CD4-positive, alpha-beta T cell (primary cell): Measurements from ENCODE around the gene B3GALT5. TPM values are rescaled to one million over a fixed set of nuclear protein-coding genes. Genes with fewer than 3 reads are reported as not detected.

Source experiments
- ATAC-seq: fragments of 200-7000 bp; cut with Tn5 transposase; one replicate; pipeline ENCODE4 v1.10.0; 2022; ENCODE audit warnings: mild to moderate bottlenecking; ENCODE audit not compliant: poor library complexity
- CTCF ChIA-PET: fragments of 350-600 bp; sonication (Branson Sonifier 250); formaldehyde crosslinking; loops from one replicate; lab custom pipeline; 2021; ENCODE audit warnings: antibody characterized with exemption, inconsistent platforms; lab: Charles Lee
- POLR2A ChIA-PET: fragments of 350-600 bp; sonication (Branson Sonifier 250); formaldehyde crosslinking; loops from one replicate; lab custom pipeline; 2021; ENCODE audit warnings: antibody characterized with exemption, inconsistent platforms; lab: Charles Lee
- DNase-seq, 14 experiments: peaks; one replicate each; pipeline ENCODE4 v3.0.0-alpha.2; 2013 to 2020; ENCODE audit warnings: mixed read lengths in 2 of 14
- H3K27ac ChIP-seq, 2 donors: one replicate each; pipeline versions ENCODE4 v1.5.1 to v1.7.0; 2013; ENCODE audit warnings: low read length in 2 of 2, low read depth in 1 of 2, mild to moderate bottlenecking in 1 of 2
- H3K27me3 ChIP-seq, 2 experiments: 1 replicate in 1 of 2; 2 replicates in 1 of 2; pipeline versions ENCODE4 v1.6.1 to v1.7.0; 2013; ENCODE audit warnings: low read length in 2 of 2, control low read depth in 1 of 2, mild to moderate bottlenecking in 1 of 2, moderate library complexity in 1 of 2; ENCODE audit not compliant: insufficient read depth in 2 of 2, control insufficient read depth in 1 of 2
- H3K36me3 ChIP-seq: one replicate; pipeline ENCODE4 v1.6.1; 2013; ENCODE audit warnings: low read length, control low read depth; ENCODE audit not compliant: insufficient read depth
- H3K4me1 ChIP-seq: one replicate; pipeline ENCODE4 v1.6.1; 2013; ENCODE audit warnings: low read length, control low read depth; ENCODE audit not compliant: insufficient read depth
- H3K4me3 ChIP-seq: one replicate; pipeline ENCODE4 v1.5.1; 2013; ENCODE audit warnings: mild to moderate bottlenecking, low read length, moderate library complexity
- H3K9me3 ChIP-seq, 2 experiments: 1 replicate in 1 of 2; 2 replicates in 1 of 2; pipeline versions ENCODE4 v1.6.1 to v1.7.0; 2013; ENCODE audit warnings: low read length in 2 of 2, mild to moderate bottlenecking in 2 of 2, control low read depth in 1 of 2, moderate library complexity in 1 of 2; ENCODE audit not compliant: control insufficient read depth in 1 of 2, insufficient read depth in 1 of 2
- H3K27ac Mint-ChIP-seq: one replicate; pipeline ENCODE4 v1.8.0; 2020; ENCODE audit warnings: mixed read lengths
- H3K27me3 Mint-ChIP-seq: one replicate; pipeline ENCODE4 v1.8.0; 2021; ENCODE audit warnings: mixed read lengths
- H3K36me3 Mint-ChIP-seq: one replicate; pipeline ENCODE4 v1.8.0; 2021; ENCODE audit warnings: low read depth, mixed read lengths
- H3K4me1 Mint-ChIP-seq: one replicate; pipeline ENCODE4 v1.8.0; 2021; ENCODE audit warnings: low read depth, mixed read lengths
- H3K4me3 Mint-ChIP-seq: one replicate; pipeline ENCODE4 v1.8.0; 2020; ENCODE audit warnings: mild to moderate bottlenecking, mixed read lengths
- H3K9me3 Mint-ChIP-seq: one replicate; pipeline ENCODE4 v1.8.0; 2020; ENCODE audit warnings: mixed read lengths
- CTCF ChIP-seq: fragments of 200-600 bp; IDR thresholded peaks from one replicate; pipeline ENCODE4 v1.8.0; 2022; ENCODE audit warnings: antibody characterized with exemption, mild to moderate bottlenecking
- intact Hi-C, 2 experiments: fragments of 100-400 bp; cut with DNase I in 1 of 2; cut with micrococcal nuclease in 1 of 2; formaldehyde crosslinking; loops; one replicate each; pipeline versions ENCODE4 v1.15.1 to v1.9.0; 2023 to 2025; cut with DNase I, micrococcal nuclease
- total RNA-seq, 174 experiments: library from RNA in 2 of 174; stranded (reverse) in 2 of 174; gene quantifications; one replicate each; pipeline ENCODE4 v1.2.3 and lab custom pipeline; 2021 to 2026

B3GALT5 gene
- total RNA-seq, 2 experiments from 2014 or later, result not detected

DNA sequence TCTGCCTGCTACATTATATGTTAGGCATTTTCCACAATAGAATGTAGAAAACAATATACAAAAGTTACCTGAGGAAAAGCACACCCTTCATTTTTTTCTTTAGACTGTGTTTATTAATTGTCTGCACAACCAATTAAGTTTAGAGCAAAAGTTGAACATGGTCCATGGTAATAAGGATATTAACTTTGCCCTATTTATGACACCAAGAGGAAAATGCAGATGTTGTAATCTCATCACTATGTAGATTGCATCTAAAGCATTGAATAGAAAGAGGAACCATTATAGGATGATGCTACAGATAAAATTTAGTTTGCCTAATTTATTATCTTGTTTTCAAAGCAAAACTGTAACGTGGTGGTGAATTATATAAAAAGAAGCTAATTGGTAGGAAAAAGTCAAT lies 72.5 kb downstream of the B3GALT5 start:
- Mint-ChIP-seq H3K4me1 (no peaks in the 10 kb centered on the region), H3K4me3 (no peak overlapping the region), H3K27me3 (no peaks in the 10 kb centered on the region), H3K27ac (no peak overlapping the region), H3K9me3 (peaks cover 5% of the 10 kb centered on the region), H3K36me3 (no peaks in the 10 kb centered on the region)
- peaks cover 0 to 5% of the 10 kb centered on the region in 2 experiments for H3K27me3 ChIP-seq
- H3K36me3 ChIP-seq, result no peaks in the 10 kb centered on the region
- DNase-seq (no peak), ATAC-seq (no peak)
- ChIA-PET CTCF (no interaction called here), POLR2A (no interaction called here)
- no peaks in the 10 kb centered on the region for H3K4me1 ChIP-seq
- no peak for TF ChIP-seq CTCF
- intact Hi-C loops, result no loop called here
- no peaks in the 10 kb centered on the region for H3K9me3 ChIP-seq
- H3K27ac ChIP-seq, result no peak overlapping the region
- H3K4me3 ChIP-seq, result no peak overlapping the region

DNA sequence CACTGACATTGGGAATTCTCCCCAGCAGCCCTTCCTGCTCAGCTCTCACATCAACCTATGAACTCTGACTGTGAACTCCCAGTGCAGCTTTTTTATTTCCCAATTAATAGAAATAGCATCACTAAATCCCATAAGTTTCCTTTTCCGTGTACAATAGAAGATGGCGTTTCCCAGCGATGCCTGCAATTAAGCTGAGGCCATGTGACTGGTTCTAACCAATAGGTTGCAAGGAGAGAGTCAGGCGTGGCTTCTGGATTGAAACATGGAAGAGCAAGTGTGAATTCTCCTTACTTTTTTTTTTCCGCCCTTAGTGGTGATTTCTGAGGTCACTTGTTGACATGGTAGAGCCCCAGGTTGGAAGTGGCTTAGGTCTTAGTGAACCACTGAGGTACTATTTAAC lies 73.3 kb downstream of the B3GALT5 start:
- POLR2A ChIA-PET, result no interaction called here
- Histone ChIP-seq H3K27me3 (peaks cover 0 to 5% of the 10 kb centered on the region in 2 experiments), H3K4me3 (no peak overlapping the region), H3K36me3 (no peaks in the 10 kb centered on the region), H3K9me3 (no peaks in the 10 kb centered on the region), H3K27ac (no peak overlapping the region), H3K4me1 (no peaks in the 10 kb centered on the region)
- no peak for TF ChIP-seq CTCF
- Mint-ChIP-seq H3K27ac (no peak overlapping the region), H3K9me3 (peaks cover 5% of the 10 kb centered on the region), H3K4me3 (no peak overlapping the region), H3K27me3 (no peaks in the 10 kb centered on the region), H3K36me3 (no peaks in the 10 kb centered on the region), H3K4me1 (no peaks in the 10 kb centered on the region)
- ATAC-seq, result no peak
- intact Hi-C loops, result no loop called here
- DNase-seq, result no peak
- CTCF ChIA-PET, result no interaction called here

DNA sequence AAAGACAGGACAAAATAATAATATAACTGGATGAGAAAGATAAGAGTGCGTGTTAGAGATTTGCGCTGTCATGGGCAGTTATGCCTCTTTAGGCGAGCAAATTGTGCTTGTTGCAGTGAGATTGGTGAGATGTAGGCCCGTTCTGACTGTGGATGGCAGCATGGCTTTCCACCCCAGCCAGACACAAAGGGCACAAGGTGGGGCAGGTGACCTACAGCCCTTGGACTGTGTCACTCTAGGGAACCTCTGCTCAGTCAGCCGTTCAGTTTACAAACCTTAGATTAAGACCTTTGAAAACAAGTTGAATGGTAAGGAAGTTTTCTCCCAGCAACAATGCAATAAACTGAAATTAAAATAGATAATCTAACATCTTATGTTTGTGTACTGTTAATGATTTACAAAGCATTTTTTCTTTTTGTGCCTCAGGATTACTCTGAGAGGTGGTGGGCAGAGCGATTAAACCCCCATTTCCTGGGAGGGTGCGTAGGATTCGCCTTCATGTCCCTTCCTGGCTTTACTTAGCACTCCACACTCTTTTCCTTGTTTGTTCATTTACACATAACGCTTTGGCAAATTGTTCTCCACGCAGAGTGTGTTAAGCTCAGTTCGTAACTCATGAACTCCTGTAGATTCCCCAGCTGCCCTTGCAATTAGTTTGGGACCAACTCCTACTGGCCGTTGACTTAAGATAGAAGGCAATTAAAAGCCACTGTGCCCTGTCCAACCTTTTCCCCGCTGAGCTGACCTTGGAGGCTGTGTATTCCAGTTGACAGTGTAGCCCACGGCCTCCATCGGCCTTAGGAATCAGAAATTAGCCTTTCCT lies 74.1 kb downstream of the B3GALT5 start:
- ChIA-PET CTCF (no interaction called here), POLR2A (no interaction called here)
- no peak for ATAC-seq
- Histone ChIP-seq H3K27ac (no peak overlapping the region), H3K36me3 (no peaks in the 10 kb centered on the region), H3K27me3 (peaks cover 0 to 5% of the 10 kb centered on the region in 2 experiments), H3K4me1 (no peaks in the 10 kb centered on the region), H3K4me3 (no peak overlapping the region), H3K9me3 (no peaks in the 10 kb centered on the region)
- Mint-ChIP-seq H3K27ac (no peak overlapping the region), H3K4me3 (no peak overlapping the region), H3K36me3 (no peaks in the 10 kb centered on the region), H3K9me3 (peaks cover 3% of the 10 kb centered on the region), H3K4me1 (no peaks in the 10 kb centered on the region), H3K27me3 (no peaks in the 10 kb centered on the region)
- intact Hi-C loops, result no loop called here
- no peak for DNase-seq
- no peak for TF ChIP-seq CTCF
